HT1080 (cell line): ENCODE results near the gene PLCH1. TPM values are rescaled to one million over a fixed set of nuclear protein-coding genes. Genes with fewer than 3 reads are reported as not detected.

Experiments used
- DNase-seq: peaks from one replicate; pipeline ENCODE4 v3.0.0-alpha.2; 2015; ENCODE audit warnings: low read depth
- total RNA-seq: library from RNA; depleted of rRNA; stranded (reverse); fragments of >200 nt; shearing (Covaris generic); gene quantifications from 2 replicates; pipeline ENCODE4 v1.2.3, GENCODE V29; 2014

PLCH1 gene
- total RNA-seq, 1 experiment from 2014 or later, result 0.53 TPM

DNA sequence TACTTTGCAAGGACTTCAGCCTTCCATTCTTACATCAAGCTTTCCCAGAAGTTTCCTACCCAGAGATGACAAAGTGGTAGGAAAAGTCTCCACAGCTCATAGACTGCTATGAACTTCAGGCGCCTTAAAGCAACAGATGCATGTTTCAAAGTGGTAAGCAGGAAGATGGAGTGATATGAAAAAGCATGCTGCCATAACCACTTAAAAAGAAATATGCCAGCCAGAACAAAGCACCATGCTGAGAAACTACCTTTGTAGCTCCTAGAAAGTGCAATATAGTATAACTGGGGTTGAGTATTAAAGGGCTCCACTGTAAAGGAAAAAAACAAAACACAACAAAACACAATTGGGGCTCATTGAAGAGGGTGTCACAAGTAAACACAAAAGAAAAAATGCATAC is 259.0 kb downstream of the PLCH1 start:
- DNase-seq, result no peak

DNA sequence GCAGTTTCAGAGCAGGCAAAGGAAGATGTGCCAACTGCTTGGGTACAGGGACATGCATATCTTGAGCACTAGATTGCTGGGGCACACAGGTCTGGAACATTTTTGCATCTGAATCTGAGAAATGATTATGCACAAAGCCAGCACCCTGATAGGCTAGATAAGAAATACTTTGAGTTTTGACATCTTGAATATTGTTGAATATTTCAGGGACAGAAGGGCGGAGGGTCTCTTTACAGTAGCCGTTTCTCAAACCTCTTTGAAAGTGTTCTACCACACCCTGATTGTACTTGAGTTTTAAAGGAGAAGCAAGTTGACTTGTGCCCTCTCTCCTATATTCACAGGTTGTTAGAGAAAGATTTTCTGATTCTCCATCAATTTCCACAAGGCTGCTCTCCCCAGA is 263.3 kb downstream of the PLCH1 start:
- no peak for DNase-seq

DNA sequence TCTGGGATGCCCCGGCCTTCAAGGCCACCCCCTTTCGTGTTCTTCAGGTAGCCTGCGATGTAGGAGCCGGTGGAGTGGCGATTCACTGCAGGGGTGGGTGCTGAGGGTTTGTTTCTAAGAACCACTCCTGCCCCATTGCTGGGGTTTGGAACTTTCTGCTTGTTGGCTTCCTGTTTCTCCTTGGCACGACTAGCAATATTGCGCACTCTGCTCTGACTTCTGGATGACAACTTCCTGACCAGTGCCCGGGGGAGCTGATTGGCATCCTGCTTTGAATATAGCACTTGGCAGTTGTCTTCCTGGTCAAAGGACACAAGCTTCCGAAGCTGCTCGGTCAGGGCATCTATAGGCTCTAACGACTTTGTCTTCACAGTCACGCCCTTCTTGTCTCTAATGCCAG is 263.8 kb downstream of the PLCH1 start:
- no peak for DNase-seq

DNA sequence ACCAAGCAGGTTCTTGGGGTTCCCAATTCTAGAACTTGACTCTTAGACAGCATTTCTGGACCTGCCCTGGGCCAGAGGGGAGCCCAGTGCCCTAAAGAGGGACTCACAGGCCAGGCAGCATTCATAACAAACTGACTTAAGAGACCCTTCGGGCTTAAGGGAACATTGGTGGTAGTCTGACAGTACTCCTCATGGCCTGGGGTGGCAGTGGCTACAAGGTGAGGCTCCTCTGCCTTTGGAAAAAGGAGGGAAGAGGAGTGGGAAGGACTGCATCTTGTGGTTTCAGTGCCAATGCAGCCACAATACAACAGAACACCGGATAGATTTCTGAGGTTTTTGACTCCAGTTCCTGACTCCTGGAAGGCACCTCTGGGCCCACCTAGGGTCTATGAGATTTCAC is 279.2 kb downstream of the PLCH1 start:
- no peak for DNase-seq

DNA sequence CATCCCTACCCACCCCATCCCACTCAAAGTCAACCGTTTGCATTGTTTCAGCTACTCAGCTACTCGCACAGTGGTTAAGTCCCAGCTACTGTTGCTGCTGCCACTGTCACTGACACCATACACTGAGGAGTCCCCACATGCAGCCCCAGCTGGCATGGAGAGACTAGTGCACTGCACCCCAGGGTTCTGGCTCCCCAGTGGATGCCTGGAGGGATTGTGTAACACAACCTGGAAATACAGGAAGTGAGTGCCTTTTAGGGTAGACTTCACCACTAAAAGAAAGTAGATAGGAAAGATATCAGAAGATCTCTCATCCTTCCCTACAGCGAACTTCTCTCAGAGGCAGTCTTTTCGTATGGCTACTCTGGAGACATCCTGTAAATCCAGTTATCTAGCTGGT is 282.2 kb downstream of the PLCH1 start:
- DNase-seq, result no peak

DNA sequence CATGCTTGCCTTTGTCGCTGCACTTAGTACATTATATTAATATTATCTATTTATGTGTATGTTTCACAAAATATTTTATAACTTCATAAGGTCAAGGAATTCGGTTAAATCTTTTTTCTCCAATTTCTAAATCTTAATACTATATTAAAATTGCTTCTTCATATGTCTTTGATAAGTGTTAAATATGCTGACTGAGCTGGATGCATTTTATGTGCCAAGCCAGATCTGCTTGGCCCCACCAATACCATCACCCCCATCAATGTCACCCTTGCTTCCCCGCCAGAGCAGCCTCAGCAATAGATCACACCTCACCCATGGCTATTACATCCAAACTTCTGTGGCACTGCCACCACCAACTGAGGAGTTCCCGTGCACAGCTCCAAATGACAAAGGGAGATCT is 287.3 kb downstream of the PLCH1 start:
- DNase-seq, result no peak

DNA sequence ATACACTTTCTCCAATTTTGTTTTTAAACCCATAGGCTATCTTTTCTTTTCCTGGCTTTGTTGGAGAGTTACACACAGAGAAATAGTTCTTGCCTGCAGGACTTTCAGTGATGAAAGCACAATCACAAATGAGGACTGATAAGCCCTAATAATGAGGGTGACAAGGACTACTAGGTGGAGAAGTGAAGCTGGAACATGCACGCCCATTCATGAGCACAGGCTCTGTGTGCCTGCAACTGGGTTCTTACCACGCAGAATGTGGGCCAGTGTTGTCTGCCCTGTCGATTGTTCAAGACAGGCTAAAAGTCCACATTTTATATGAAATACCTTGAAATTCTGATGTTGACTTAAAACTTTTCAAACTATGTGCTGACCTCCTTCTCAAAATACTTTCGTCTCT is 289.1 kb downstream of the PLCH1 start:
- DNase-seq, result no peak

DNA sequence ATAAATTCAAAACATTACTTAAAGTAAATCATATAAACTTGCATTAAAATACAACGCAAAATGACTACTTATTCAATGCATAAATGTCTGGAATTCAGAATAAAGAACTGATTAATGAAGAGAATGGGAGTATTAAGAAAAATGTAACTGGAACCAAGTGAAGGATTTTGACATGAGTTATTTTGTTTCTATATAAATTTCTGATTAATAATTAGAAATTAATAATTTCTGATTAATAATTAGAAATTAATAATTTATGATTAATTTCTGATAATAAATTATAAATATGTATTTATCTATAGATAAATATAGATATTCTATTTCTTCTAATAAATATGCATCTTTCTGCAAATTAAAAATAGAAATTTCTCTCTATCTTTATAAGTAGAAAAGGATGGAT is 291.4 kb downstream of the PLCH1 start:
- DNase-seq, result no peak

DNA sequence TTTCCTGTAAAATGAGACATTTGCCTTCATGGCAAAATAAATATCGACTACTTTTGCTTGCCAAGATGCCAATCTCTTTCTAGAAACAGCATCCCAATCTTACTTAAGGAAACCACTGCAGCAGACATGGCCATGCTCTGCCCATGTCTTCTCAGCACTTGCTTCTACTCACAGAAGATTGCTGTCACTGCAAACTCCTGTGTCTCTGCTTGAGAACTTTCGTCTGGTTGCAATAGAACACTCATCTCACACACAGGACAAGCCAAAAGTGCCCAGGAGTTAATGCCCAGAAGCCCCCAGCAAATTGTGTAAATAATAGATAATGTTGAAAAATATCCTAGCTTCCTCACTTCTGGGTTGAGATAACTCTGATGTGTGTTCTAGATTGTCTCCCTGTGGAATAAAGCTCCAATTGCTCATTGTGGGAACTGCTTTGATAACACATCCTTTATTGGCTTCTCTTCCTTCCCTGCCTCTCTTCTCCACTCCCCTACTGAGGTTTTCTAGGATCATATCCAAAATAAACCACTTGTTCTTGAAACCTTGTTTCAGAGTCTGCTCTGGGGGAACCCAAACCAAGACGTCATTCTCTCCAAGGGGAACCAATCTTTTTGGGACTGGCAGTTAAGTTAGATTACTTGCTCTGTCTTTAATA is 295.1 kb downstream of the PLCH1 start:
- DNase-seq, result no peak

DNA sequence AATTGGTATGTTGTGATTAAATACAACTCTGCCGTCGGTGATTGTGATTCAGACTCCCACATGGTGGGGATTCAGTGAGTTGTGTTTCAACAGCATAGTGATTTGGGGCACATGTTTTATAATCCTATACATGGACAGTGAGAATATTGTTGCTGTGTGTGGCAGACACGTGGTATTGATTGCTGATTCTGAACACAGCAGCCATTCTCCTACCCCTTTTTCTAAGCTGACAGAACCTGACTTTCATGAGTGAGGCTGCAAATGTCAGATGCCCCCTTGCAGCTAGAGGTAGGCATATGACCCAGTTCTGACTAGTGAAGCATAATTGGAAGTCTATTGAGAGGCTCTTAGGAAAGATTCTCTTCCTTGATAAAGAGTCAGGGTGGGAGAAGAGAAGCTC is 296.3 kb downstream of the PLCH1 start:
- DNase-seq, result no peak

DNA sequence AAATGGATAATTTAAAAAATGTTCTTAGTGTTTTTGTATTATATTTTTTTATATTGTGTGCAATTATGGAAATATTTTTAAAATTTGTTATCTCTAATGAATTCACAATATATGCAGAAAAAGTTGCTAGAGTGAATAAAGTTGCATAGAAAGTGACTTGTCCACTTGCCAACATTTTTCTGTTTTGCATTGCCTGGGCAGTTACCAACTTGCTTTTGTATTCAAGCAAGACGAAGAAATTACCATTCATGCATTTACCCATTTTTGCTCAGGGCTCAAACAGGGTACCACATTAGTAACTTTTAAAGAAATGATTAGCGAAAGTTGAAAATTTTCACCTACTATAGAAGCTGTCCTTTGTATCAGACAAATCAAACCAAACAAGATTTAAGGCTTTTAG is 298.5 kb downstream of the PLCH1 start:
- DNase-seq, result no peak

DNA sequence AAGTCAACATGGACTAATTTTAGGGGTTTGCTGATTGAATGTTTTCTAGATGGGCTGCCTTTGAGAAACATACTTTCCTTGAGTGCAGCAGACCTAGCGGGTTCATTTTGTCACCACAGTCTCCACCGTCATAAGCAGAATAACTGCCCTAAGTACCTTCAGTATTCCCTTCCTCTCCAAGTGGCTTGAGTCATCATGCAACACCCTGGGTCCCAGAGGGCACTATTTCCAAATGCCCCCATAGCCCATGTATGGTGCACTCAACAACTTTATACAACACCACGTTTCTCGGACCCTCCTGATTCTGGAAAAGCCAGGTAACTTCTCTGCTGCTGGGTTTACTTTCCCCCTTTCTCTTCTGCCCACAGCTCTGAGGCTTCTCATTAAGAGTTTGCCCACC is 300.1 kb downstream of the PLCH1 start:
- no peak for DNase-seq

DNA sequence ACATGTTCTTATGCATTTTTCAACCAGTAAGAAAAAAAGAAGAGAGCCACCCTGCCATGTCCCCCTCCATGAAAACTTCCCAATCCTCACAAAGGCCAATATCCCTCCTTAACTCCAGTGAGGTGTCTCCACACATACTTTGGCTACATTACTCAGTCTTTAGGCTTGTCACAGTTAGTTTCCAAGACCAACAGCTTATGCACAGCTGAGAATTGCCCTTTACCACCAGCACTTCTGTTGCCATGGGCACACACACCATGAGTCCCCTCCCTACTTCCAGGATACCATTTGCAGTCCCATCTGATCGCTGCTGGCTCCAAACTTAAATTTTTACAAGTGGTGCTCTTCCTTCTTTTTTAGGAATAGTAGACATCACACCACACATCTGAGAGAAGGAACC is 301.1 kb downstream of the PLCH1 start:
- DNase-seq, result no peak

DNA sequence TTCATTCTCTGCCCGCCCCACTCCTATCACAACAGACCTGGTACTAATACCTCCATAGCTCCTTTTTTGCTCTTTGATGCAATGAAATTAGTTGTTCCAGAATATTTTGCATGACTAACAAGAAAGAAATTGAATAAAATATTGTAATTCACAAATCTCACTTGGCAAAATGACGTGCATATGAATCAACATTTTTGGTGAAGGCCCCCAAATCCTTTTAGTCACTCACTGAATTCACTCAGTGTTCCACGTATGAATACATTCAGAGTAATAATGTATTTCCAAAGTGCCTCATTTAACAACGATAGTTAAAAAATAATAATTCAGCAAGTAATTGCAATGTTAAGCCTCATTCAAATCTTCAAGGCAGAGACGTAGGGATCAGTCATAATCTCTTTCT is 302.8 kb downstream of the PLCH1 start:
- DNase-seq, result no peak

DNA sequence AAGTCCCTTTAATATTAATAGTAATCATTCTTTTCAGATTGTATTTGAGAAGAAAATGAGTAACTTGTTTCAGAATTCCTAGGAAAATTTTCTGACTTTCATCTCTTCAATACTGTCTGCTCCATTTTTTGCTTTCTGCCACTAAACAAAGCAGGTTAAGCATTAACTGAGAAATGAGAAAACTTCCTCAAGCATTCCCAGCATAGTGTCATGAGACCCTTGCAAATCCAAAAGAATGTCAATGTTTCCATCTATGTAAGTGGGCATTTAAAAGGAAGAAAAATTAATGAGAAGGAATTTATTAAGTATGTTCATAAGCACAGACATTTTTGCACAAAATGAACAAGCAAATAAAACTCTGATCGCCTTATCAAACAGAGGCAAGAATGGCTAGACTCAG is 303.4 kb downstream of the PLCH1 start:
- DNase-seq, result no peak

DNA sequence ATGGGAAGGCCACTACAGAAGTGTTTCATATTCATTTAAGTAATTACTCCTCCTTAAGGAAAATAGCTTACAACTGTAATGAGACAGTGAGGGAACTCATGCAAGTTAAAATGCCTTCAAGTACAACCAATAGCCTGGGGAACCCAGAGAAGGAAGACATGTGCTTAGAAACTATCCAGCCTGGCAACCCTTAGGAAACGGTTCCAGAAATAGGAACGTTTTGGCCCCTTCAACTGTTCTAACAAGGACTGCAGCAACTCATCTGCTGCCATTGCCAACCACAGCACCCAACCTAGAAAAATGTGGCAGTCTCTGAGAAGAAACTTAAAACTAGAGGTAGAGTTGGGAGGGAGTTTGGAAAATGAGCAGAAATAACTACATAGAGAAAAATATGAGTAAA is 303.8 kb downstream of the PLCH1 start:
- no peak for DNase-seq

DNA sequence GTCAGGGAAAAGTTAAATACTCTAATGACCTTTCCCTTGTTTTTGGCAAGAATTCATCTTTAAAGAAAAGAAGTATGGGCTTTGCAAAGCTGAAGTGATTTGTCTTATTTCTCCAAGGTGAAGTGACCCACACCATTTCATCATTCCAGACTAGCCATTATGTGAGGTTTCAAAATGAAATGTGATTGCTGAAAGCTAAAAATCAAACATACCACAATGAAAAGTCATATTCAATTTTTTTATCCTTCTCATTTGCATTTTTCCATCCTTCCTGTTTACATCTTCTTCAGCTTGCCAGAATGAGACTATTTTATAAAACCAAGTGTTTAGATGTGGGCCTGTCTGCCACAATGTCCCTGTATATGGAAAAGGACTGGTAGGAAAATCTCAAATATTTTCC is 309.1 kb downstream of the PLCH1 start:
- no peak for DNase-seq

DNA sequence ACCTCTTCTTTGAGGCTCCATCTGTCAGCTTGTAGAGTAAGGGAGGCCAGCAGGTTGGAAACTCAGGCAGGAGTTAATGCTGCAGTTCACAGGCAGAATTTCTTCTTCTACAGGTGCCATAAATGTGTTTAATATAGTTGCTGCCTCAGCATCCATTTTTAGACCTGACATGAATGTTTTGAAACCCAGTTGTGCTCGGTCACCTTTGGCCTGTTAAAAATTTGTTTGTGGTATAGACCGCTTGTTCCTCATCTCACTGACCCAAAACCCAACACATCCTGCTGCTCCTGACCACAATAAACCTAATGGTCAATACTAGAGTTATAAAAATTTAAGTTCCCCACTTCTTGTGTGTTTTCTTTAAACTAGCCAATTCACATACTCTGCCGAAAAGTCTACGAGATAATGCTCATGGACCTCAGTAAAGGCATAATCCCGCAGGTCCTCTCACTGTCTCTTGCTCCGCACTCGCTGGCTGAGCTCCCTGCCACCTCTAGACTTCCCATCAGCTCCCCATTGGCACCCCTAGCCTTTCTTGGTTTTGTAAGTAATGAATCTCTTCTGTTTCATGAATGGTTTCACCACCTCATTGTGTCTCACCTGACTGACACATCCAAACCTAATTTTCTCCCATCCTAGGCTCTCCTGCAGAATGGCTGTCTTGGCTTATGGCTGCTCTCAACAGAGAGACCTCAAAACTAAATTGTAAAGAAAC is 312.9 kb downstream of the PLCH1 start:
- no peak for DNase-seq

DNA sequence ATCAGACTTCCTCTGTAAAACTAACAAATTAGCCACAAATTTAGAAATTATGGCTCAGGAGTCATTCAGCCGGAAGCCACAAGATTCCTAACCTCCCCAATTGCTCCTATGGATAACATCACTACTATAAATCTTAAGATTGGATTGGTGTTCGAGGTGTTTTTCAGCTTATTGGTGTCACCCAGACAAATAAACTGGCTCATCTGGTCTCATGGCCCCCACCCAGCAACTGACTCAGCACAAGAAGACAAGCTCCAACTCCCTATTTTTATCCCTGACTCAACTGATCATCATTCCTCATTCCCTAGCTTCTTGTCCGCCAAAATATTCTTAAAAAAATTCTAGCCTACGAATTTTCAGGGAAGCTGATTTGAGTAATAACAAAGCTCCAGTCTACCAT is 316.3 kb downstream of the PLCH1 start:
- DNase-seq, result peak; percentile 91

DNA sequence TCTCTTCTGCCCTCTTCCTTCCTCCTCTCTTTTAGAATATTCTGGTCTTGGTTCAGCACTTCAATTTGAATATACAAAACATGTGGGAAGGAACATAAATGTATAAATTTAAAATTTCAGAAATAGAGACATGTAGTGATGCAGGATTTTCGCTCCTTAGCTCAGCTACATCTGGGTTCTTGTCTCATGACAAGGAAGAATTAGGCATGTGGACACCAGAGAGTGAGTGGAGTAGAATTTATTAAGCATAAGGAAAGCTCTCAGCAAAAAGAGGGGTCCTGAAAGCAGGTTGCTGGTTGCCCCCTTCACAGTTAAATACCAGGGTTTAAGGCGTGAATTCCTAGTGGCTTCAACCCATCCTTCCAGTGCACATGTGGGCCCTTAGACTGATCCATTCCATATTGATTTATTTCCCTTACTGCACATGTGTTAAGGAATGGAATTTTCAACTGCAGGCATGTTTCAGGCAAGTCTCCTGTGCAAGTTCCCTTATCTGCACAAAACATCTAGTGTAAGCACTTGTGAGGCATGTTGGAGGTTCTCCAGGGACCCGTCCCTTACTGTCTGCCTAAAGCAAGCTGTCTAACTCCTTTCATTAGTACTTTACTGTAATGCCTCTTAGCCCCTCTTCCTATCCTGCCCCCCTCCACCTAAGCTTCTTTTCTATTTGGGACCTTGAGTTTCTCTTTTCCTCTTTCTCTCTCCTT is 318.2 kb downstream of the PLCH1 start:
- no peak for DNase-seq

DNA sequence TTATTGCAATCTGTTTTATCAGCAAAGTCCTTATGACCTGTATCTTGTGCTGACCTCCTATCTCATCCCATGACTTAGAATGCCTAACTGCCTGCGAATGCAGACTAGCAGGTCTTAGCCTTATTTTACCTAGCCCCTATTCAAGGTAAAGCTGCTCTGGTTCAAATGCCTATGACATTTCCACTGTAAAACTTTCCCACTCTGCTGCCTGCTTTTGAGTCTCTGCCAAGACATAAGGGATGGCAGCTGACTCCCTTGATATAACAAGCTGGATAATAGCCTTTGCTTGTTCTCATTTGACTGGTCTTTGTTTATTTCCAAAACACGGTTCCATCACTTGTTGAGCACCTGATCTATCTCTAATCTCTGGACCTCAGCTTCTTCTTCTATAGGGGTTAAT is 319.5 kb downstream of the PLCH1 start:
- no peak for DNase-seq

DNA sequence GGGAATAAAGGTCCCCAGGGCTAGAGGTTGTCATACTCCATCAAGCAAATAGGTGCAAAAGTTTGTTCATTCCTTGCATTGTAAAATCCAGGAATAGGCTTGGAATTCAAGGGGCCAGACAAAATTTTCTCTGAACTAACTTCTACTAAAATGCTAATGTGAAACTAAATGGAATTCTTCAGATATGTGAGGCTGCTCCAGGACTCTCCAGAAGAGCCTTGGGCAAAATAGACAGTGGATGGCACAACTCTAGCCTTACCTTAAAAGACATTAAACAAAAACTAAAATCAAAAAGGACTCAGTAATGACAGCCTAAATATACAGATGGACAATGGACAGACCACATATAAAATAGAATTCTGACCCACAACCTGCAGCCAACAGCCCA is 320.6 kb downstream of the PLCH1 start:
- no peak for DNase-seq
